ENCODE results near the gene PANX2. TPM values are rescaled to one million over a fixed set of nuclear protein-coding genes. Genes with fewer than 3 reads are reported as not detected.

Gene PANX2
- total and polyA plus RNA-seq, 2 of the 13 experiments (the other 11 are each of a cell fraction or from before 2014, with no cell fraction given) = 0.15 to 1.1 TPM

DNA sequence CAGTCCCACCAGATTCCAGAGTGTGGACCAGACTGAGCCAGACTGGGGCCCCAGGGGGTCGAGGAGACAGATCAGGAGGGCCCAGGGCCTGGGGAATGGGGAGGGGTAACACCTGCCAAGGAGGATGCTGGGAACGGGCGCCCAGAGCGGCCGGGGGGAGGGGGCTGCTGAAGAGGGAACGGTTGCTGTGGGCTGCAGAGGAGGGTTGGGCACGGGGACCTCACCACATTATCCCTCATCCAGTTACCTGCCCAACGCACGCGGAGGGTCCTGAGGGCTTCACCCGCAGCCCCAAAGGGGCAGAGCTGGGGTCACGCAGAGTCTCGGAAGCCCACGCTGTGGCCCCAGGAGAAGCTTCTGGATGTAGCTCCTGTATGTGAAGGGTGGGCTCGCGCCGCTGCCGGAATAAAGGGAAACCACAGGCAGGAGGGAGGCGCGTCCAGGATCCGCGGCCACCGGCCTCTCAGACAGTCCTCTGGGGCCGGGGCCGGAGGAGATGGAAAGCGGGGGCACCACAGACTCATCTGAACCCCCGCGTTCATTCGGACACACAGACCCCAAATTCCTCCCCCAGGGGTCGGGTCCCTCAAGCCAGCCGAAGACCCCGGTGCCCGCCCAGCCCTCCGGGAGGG is 29.4 kb downstream of the PANX2 start (continued):
- TF ChIP-seq POLR2A (IDR thresholded peaks at IDR 0.05; ENCODE audit: insufficient read depth in 1 of 2, low read depth in 2 of 2, low read length in 2 of 2) (peak in 1 of 2 experiments; percentile 31; a peak in 1 of 4 replicates), CC2D1A (CRISPR knock-in tag; IDR thresholded peaks at IDR 0.05) (no peak), CCAR2 (optimal IDR thresholded peaks at IDR 0.05; ENCODE audit: low read depth, low read length) (no peak), DRAP1 (CRISPR knock-in tag; IDR thresholded peaks at IDR 0.05) (no peak), ZNF20 (CRISPR knock-in tag; IDR thresholded peaks at IDR 0.05) (no peak), FOXC1 (CRISPR knock-in tag; IDR thresholded peaks at IDR 0.05; ENCODE audit: borderline replicate concordance) (no peak), PAX8 (CRISPR knock-in tag; IDR thresholded peaks at IDR 0.05; ENCODE audit: borderline replicate concordance) (no peak), ZNF501 (CRISPR knock-in tag; IDR thresholded peaks at IDR 0.05) (peak; percentile 52; the same call in 1 of the 2 replicates), POLR2AphosphoS5 (IDR thresholded peaks at IDR 0.05; ENCODE audit: low read depth, low read length) (no peak), SP2 (CRISPR knock-in tag; IDR thresholded peaks at IDR 0.05) (0 out of 2 replicates have a peak, but pooled peaks have one; percentile 27), ZNF850 (CRISPR knock-in tag; conservative IDR thresholded peaks at IDR 0.05) (no peak), SRF (IDR thresholded peaks at IDR 0.05; ENCODE audit: low read depth, low read length) (no peak), ZNF687 (CRISPR knock-in tag; IDR thresholded peaks at IDR 0.05) (peak; percentile 43; the same call in 1 of the 2 replicates), AGO2 (optimal IDR thresholded peaks at IDR 0.05; ENCODE audit: low read depth, low read length) (peak; percentile 89), AKAP8 (CRISPR knock-in tag; IDR thresholded peaks at IDR 0.05) (peak; percentile 58; the same call in 1 of the 2 replicates), USF2 (IDR thresholded peaks at IDR 0.05; ENCODE audit: low read depth, low read length) (no peak), USF2 (CRISPR knock-in tag; IDR thresholded peaks at IDR 0.05; ENCODE audit: borderline replicate concordance) (no peak), SCMH1 (CRISPR knock-in tag; IDR thresholded peaks at IDR 0.05; ENCODE audit: borderline replicate concordance) (no peak), ZNF17 (CRISPR knock-in tag; IDR thresholded peaks at IDR 0.05) (no peak), ESRRA (CRISPR knock-in tag; IDR thresholded peaks at IDR 0.05; ENCODE audit: low read depth) (no peak), NR2F2 (IDR thresholded peaks at IDR 0.05; ENCODE audit: borderline replicate concordance, low read depth) (no peak)

Data from HepG2 (cell line).